Erythroblast (primary cell): ENCODE measurements around the gene GALNT16.

Experiments
- GATA1 ChIP-seq: IDR thresholded peaks from 2 replicates; pipeline ENCODE4 v1.6.1; 2011; ENCODE audit warnings: low read depth, mild to moderate bottlenecking, control low read depth, low read length, moderate library complexity
- POLR2A ChIP-seq: IDR thresholded peaks from 2 replicates; pipeline ENCODE4 v1.6.1; 2011; ENCODE audit warnings: mild to moderate bottlenecking, low read length

- TF ChIP-seq POLR2A (no peak), GATA1 (no peak)
Measured at GRCh38 chr14:69289811-69290520, 30.0 kb downstream of the GALNT16 start.
